Tracheal epithelial cell (primary cell): ENCODE results near the gene CCR2. TPM values are rescaled to one million over a fixed set of nuclear protein-coding genes. Genes with fewer than 3 reads are reported as not detected.

Experiments used
- total RNA-seq: library from RNA; depleted of rRNA; stranded (reverse); fragments of >200 nt; gene quantifications from 2 replicates; pipeline ENCODE4 v1.2.1, GENCODE V29; 2014

CCR2 gene
- not detected in 2 replicates for total RNA-seq

DNA sequence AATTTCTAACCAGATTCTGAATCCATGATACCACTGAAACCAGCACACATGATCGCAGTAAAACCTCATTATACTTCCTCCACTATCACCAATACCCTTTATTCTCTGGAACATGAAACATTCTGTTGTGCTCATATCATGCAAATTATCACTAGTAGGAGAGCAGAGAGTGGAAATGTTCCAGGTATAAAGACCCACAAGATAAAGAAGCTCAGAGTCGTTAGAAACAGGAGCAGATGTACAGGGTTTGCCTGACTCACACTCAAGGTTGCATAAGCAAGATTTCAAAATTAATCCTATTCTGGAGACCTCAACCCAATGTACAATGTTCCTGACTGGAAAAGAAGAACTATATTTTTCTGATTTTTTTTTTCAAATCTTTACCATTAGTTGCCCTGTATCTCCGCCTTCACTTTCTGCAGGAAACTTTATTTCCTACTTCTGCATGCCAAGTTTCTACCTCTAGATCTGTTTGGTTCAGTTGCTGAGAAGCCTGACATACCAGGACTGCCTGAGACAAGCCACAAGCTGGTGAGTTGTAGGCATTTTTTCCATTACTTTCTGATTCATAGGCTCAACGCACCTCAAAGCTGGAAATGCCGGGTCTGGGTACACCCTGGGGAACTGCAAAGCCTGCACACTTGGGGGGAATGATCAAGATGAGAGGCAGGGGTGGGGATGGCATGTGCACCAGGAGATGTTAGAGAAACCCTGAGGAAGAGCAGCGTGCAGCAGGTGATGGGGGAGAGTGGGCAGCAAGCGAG is at the start of gene CCR2:
Gene CCR2, plus strand, starts transcription at position 465 of the 764 bp plus-strand sequence. CDS start 3,417 bp downstream, outside the sequence.

DNA sequence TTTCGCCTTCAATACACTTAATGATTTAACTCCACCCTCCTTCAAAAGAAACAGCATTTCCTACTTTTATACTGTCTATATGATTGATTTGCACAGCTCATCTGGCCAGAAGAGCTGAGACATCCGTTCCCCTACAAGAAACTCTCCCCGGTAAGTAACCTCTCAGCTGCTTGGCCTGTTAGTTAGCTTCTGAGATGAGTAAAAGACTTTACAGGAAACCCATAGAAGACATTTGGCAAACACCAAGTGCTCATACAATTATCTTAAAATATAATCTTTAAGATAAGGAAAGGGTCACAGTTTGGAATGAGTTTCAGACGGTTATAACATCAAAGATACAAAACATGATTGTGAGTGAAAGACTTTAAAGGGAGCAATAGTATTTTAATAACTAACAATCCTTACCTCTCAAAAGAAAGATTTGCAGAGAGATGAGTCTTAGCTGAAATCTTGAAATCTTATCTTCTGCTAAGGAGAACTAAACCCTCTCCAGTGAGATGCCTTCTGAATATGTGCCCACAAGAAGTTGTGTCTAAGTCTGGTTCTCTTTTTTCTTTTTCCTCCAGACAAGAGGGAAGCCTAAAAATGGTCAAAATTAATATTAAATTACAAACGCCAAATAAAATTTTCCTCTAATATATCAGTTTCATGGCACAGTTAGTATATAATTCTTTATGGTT is 17.1 kb downstream of the CCR2 start, which contains the start of gene CCR5:
Gene CCR5, plus strand, starts transcription at position 108 of the 680 bp plus-strand sequence. CDS start 1,957 bp downstream, outside the sequence.

DNA sequence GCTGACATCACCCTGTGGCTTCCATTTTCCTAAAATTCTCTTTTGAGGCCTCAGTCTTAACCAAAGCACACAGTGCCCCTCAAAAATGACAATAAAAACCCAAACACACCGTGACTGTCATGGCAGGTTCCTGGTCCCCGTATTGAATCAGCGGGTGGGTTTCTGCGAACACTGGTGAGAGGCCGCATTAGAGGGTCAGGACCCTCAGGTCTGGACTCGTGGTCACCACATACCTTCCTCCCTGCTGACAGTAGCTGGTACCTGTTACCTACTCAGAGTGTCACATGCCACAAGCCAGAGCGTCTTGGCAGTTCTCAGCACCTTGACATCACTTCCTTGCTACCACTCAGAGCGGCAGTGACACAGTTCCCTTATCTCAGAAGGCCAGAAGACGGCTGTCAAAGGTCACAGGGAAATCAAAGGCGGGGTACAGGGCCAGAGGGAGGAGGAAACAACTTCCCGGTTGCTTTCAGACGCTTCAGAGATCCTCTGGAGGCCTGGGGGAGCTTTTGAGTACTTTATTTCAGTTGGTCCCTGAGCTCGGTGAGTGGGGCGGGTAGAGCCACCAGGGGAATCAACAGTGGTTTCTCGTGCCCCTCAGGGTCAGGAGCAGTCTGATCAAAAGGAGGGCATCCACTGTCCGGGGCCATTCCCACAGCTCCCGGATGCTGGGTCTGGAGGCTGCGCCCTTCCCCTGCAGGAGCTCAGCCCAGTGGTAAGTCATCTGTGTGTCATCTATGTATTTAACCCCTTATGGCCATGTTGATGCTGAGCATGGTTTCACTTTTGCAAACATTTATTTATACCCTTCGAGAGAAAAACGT is 53.1 kb downstream of the CCR2 start, which contains the start of the genes CCR5AS and CCRL2:
Gene CCR5AS, minus strand, starts transcription at position 279 of the 824 bp plus-strand sequence.
Gene CCRL2, plus strand, starts transcription at position 472 of the 824 bp plus-strand sequence. CDS start 821 bp downstream, outside the sequence.

Other genes starting within 250 kb of the CCR2 start
- not detected in 2 replicates for gene CCR1, start 145.8 kb upstream of the CCR2 start, total RNA-seq
- not detected in 2 replicates for gene CCR3, start 111.7 kb upstream of the CCR2 start, total RNA-seq
- gene CCR5, start 16.8 kb downstream of the CCR2 start, total RNA-seq = not detected in 2 replicates
- 0.24 TPM in 1 of 2 replicates, not detected in the other for gene CCRL2, start 53.1 kb downstream of the CCR2 start, total RNA-seq
- 0.43 and 0.48 TPM in 2 replicates for gene LTF, start 110.8 kb downstream of the CCR2 start, total RNA-seq
- gene RTP3, start 143.9 kb downstream of the CCR2 start, total RNA-seq = not detected in 2 replicates
- under 0.01 TPM in 1 of 2 replicates, not detected in the other for gene LRRC2, start 212.2 kb downstream of the CCR2 start, total RNA-seq